GM18519 (cell line): ENCODE results near the gene BNC2.
"Not testable (repeated sequence)": the region's sequence is repeated elsewhere in the genome, so short reads cannot be mapped to it uniquely, and the experiment has no call there.

ENCODE experiments used
- ATAC-seq: cut with Tn5 transposase; IDR thresholded peaks from one replicate; pipeline ENCODE4 v1.9.1; 2021; ENCODE audit warnings: mild to moderate bottlenecking, moderate library complexity; ENCODE audit not compliant: unreplicated experiment, low FRiP score

BNC2 gene, protein sequence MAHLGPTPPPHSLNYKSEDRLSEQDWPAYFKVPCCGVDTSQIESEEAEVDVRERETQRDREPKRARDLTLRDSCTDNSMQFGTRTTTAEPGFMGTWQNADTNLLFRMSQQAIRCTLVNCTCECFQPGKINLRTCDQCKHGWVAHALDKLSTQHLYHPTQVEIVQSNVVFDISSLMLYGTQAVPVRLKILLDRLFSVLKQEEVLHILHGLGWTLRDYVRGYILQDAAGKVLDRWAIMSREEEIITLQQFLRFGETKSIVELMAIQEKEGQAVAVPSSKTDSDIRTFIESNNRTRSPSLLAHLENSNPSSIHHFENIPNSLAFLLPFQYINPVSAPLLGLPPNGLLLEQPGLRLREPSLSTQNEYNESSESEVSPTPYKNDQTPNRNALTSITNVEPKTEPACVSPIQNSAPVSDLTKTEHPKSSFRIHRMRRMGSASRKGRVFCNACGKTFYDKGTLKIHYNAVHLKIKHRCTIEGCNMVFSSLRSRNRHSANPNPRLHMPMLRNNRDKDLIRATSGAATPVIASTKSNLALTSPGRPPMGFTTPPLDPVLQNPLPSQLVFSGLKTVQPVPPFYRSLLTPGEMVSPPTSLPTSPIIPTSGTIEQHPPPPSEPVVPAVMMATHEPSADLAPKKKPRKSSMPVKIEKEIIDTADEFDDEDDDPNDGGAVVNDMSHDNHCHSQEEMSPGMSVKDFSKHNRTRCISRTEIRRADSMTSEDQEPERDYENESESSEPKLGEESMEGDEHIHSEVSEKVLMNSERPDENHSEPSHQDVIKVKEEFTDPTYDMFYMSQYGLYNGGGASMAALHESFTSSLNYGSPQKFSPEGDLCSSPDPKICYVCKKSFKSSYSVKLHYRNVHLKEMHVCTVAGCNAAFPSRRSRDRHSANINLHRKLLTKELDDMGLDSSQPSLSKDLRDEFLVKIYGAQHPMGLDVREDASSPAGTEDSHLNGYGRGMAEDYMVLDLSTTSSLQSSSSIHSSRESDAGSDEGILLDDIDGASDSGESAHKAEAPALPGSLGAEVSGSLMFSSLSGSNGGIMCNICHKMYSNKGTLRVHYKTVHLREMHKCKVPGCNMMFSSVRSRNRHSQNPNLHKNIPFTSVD

GRCh38 chr9:16870596-16871335 is at the start of gene BNC2:
Gene BNC2, minus strand, starts transcription at chr9:16870670. Its CDS starts 22 bp downstream, at chr9:16870648.
- no peak for ATAC-seq

GRCh38 chr9:16918920-16919319 is 48.5 kb upstream of the BNC2 start:
- no peak for ATAC-seq

GRCh38 chr9:16915126-16915831 is 44.8 kb upstream of the BNC2 start:
- ATAC-seq, result no peak

DNA sequence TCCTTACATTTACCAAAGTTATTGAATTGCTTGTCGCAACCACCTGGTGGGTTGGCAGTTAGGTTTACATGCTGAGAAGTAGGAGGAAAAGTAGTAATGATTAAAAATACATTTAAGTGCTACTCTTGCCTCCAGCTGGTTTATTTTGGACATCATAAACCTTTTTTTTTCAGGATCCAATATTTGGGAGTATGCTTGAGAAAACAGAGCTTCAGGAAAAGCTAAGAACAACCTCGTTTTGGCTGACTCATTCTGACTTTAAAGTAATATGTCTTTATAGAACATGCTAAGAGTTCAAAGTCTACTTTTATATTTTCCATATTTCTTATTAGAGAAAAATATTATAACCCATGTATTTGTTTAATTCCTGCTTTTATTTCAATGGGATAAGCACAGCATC is 41.7 kb upstream of the BNC2 start:
- ATAC-seq, result no peak

DNA sequence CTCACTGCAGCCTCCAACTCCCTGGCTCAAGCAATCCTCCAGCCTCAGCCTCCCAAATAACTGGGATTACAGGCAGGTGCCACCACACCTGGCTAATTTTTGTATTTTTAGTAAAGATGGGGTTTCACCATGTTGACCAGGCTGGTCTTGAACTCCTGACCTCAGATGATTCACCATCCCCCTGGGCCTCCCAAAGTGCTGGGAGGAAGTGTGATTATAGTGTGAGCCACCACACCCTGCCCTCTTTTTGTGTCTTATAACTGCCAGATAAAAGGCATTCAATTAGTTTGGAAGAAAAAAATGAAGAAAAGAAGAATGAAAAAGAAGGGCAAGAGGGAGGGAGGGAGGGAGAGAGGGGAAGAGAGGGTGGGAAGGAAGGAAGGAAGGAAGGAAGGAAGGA is 37.7 kb upstream of the BNC2 start:
- ATAC-seq, result not testable (repeated sequence)

DNA sequence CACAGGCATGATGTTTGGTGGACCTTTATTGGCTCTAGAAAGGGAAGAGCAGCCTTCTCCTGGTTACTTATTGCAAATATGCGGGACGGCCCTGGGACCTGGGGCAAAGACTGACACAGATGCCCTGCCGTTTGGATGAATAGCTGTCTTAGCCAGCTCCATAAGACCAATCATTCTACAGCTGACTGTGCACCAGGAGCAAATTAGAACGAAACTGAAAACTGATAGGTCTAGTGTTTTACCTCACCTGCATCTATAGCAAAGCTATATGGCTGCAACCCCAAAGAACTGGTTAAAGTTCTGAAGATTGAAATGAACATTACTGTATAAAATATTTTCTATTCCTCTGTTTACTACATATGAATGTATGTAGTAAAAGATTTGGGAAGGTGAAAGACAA is 34.2 kb upstream of the BNC2 start:
- ATAC-seq, result no peak

DNA sequence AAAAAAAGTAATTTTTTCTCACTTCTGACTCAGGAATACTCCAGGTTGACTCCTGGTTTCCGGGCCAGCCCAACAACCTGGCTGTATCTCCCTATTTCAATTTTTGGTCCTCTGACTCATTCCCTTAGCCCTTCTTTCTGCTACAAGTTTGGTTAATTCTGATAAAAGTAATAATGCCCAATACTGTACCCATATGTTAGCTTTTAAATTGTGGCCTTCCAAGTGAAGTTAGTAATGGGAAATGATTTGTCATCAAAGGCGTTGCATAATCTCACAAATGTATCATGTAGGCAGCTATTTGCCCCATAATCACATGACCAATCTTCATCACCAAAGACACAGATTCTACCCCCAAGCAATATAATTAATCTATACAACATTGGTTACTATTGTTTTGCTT is 31.1 kb upstream of the BNC2 start:
- ATAC-seq, result no peak

GRCh38 chr9:16899606-16900005 is 29.1 kb upstream of the BNC2 start:
- no peak for ATAC-seq

GRCh38 chr9:16898464-16898863 is 28.0 kb upstream of the BNC2 start:
- ATAC-seq, result no peak

DNA sequence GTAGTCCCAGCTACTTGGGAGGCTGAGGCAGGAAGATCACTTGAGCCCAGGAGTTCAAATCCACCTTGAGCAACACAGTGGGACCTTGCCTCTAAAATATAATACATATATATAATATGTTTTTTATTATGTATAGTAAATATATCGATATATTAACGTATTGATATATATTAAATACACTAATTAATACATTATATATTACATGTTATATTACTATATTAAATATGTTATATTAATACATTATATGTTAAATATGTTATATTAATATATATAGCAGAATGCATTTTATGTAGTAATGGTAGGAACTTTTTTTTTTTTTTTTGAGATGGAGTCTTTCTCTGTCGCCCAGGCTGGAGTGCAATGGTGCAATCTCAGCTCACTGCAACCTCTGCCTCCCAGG is 18.1 kb upstream of the BNC2 start:
- ATAC-seq, result no peak

DNA sequence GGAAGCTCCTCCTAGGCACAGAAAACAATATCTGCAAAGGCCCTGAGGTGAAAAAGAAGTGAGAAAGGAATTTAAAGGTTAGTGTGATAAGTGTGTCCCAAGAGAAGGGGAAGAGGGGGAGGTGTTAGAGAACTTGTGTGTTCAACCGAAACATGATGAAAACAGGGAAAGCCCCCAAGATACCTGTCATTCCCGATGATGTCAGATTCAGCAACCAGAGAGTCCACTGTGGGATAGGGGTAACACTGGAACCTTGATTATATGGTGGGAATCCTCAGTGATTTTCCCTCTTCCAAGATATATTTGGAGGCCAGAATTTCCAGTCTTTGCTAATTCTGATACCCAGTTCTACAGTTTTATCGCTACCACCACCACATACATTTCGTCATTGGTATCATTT is 15.5 kb upstream of the BNC2 start:
- ATAC-seq, result no peak

- ATAC-seq, result no peak
These were observed 14.6 kb upstream of the BNC2 start for GRCh38 chr9:16884952-16885513.

GRCh38 chr9:16884373-16884772 is 13.9 kb upstream of the BNC2 start:
- ATAC-seq, result no peak

DNA sequence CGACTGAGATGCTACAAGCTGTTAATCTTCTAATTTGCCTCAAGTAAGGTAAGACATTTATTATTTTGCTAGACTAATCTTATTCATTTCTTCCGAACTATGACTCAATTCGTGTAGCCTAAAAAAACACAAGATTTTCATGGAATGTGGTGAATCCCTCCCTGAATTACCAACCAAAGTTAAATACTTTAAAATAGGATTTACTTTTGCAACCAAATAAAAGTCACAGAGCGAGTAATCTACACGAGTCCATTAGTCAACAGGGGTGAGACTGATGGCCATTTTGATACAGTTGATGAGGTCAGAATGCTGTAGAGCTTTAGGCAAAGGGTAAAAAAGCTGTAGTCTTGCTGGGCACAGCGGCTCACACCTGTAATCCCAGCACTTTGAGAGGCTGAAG is 13.1 kb upstream of the BNC2 start:
- ATAC-seq, result no peak

- ATAC-seq, result not testable (repeated sequence)
These were observed 12.0 kb upstream of the BNC2 start for GRCh38 chr9:16882440-16882839.

GRCh38 chr9:16879416-16879815 is 8.9 kb upstream of the BNC2 start:
- ATAC-seq, result no peak

- no peak for ATAC-seq
These were observed 6.8 kb upstream of the BNC2 start for GRCh38 chr9:16877256-16877655.

DNA sequence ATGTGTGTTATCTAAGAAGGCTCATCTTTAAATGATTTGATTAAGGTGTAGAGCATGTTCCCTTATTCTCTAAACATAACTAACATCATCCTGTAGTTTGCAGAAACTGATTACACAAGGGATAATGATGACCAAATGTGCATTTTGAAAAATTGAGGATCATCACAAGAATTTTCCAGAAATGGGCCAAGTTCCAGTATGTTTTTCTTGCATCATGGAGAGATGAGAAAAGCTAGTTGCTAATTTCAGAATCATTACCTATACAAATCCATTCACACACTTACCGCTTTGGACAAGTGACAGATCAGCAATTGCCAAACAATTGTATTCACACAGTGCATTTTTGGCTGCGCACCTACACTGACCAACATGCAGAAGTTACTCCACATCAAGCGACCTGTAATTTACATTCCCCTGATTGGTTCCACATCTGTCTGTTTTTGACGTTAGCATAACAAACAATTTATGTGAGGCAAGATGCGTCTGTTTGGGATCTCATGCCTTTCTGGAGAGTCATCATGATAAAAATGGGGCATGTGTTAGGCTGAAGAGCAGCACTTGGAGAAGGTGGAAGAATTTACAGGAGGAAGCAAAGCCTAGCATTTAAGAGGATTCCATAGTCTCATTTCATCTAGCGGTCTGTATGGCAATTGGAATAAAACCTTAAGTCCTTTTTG is 2.8 kb upstream of the BNC2 start:
- ATAC-seq, result no peak
